Panc1 (cell line): ENCODE data around the gene DQX1. TPM values are rescaled to one million over a fixed set of nuclear protein-coding genes. Genes with fewer than 3 reads are reported as not detected.

Experiments
- ATAC-seq: fragments of 200-7000 bp; cut with Tn5 transposase; 2 replicates; pipeline ENCODE4 v1.9.1; 2020; ENCODE audit warnings: mild to moderate bottlenecking, moderate library complexity
- BruUV-seq: library from RNA; stranded (reverse); fragments of 400-500 nt; replicated peaks from 2 replicates; lab custom pipeline; 2021; lab: Mats Ljungman, UMichigan
- CTCF ChIA-PET: fragments of 300-600 bp; sonication (Branson Sonifier 250); formaldehyde crosslinking; loops from one replicate; lab custom pipeline; 2022; ENCODE audit warnings: antibody characterized with exemption; lab: Charles Lee
- POLR2A ChIA-PET: fragments of 300-600 bp; sonication (Branson Sonifier 250); formaldehyde crosslinking; loops from one replicate; lab custom pipeline; 2022; ENCODE audit warnings: antibody characterized with exemption; lab: Charles Lee
- DNase-seq: peaks from one replicate; pipeline ENCODE4 v3.0.0-alpha.2; 2010; ENCODE audit warnings: low read depth, low spot score
- H3K27ac ChIP-seq: 2 replicates; pipeline ENCODE4 v1.5.1; 2011; ENCODE audit warnings: mild to moderate bottlenecking, low read length, inconsistent platforms
- H3K27me3 ChIP-seq: fragments of 200-500 bp; sonication (Bioruptor generic); 2 replicates; pipeline ENCODE4 v1.6.0; 2014; ENCODE audit warnings: low read length, inconsistent platforms; ENCODE audit not compliant: control insufficient read depth, insufficient read depth
- H3K36me3 ChIP-seq: fragments of 200-500 bp; sonication (Bioruptor generic); 2 replicates; pipeline ENCODE4 v1.5.1; 2014; ENCODE audit warnings: inconsistent platforms, mild to moderate bottlenecking, low read length, moderate library complexity; ENCODE audit not compliant: control insufficient read depth, insufficient read depth
- H3K4me1 ChIP-seq: 2 replicates; pipeline ENCODE4 v1.5.1; 2011; ENCODE audit warnings: inconsistent platforms, mild to moderate bottlenecking, low read length, moderate library complexity; ENCODE audit not compliant: control insufficient read depth, insufficient read depth
- H3K4me3 ChIP-seq, 2 experiments: 2 replicates each; pipeline ENCODE4 v1.5.1; 2011 to 2012; ENCODE audit warnings: low read depth in 2 of 2, low read length in 2 of 2, mild to moderate bottlenecking in 2 of 2, inconsistent platforms in 1 of 2, moderate library complexity in 1 of 2
- H3K9me3 ChIP-seq: fragments of 200-500 bp; sonication (Bioruptor generic); 2 replicates; pipeline ENCODE4 v1.5.1; 2014; ENCODE audit warnings: low read depth, mild to moderate bottlenecking, inconsistent platforms, low read length, moderate library complexity; ENCODE audit not compliant: control insufficient read depth, insufficient read depth
- POLR2AphosphoS5 ChIP-seq: IDR thresholded peaks from 2 replicates; pipeline ENCODE4 v1.6.1; 2012; ENCODE audit warnings: mild to moderate bottlenecking, low read depth, low read length, moderate library complexity
- SIN3A ChIP-seq: IDR thresholded peaks from 2 replicates; pipeline ENCODE4 v1.6.1; 2012; ENCODE audit warnings: low read depth, mild to moderate bottlenecking, low read length, moderate library complexity, borderline replicate concordance; ENCODE audit not compliant: insufficient read depth
- TCF7L2 ChIP-seq: IDR thresholded peaks from 2 replicates; pipeline ENCODE4 v1.6.1; 2011; ENCODE audit warnings: mild to moderate bottlenecking, low read depth, low read length, inconsistent platforms
- in situ Hi-C: cut with HindIII; loops from 2 replicates; pipeline ENCODE4 v1.10.0; 2016; ENCODE audit warnings: low sequenced_read_pairs, low pct_unique_long_range_greater_than_20kb
- intact Hi-C: fragments of 100-400 bp; cut with micrococcal nuclease; formaldehyde crosslinking; loops from one replicate; pipeline ENCODE4 v1.10.0; 2022; ENCODE audit not compliant: unreplicated experiment
- total RNA-seq: library from RNA; stranded (reverse); gene quantifications from one replicate; pipeline ENCODE4 v1.2.1, GENCODE V29; 2021; ENCODE audit not compliant: unreplicated experiment
- TF ChIP-seq, protein P1 (sequence below), 2 experiments: IDR thresholded peaks; 2 replicates each; pipeline ENCODE4 v1.6.1; 2011 to 2012; ENCODE audit warnings: low read depth in 2 of 2, control low read depth in 1 of 2, low read length in 1 of 2, mild to moderate bottlenecking in 1 of 2, moderate library complexity in 1 of 2; ENCODE audit not compliant: insufficient read depth in 1 of 2
- TF ChIP-seq, protein P2 (sequence below): fragments of 450-650 bp; IDR thresholded peaks from 2 replicates; pipeline ENCODE4 v1.5.1; 2017; ENCODE audit warnings: mild to moderate bottlenecking

The DQX1 gene
- total RNA-seq, 1 experiment from 2014 or later = 0.41 TPM

- intact Hi-C loops (no loop called here), in situ Hi-C loops (no loop called here)
- CTCF ChIA-PET = no interaction called here
Observed at GRCh38 chr2:74489906-74490305, 36.1 kb downstream of the DQX1 start.

DNA sequence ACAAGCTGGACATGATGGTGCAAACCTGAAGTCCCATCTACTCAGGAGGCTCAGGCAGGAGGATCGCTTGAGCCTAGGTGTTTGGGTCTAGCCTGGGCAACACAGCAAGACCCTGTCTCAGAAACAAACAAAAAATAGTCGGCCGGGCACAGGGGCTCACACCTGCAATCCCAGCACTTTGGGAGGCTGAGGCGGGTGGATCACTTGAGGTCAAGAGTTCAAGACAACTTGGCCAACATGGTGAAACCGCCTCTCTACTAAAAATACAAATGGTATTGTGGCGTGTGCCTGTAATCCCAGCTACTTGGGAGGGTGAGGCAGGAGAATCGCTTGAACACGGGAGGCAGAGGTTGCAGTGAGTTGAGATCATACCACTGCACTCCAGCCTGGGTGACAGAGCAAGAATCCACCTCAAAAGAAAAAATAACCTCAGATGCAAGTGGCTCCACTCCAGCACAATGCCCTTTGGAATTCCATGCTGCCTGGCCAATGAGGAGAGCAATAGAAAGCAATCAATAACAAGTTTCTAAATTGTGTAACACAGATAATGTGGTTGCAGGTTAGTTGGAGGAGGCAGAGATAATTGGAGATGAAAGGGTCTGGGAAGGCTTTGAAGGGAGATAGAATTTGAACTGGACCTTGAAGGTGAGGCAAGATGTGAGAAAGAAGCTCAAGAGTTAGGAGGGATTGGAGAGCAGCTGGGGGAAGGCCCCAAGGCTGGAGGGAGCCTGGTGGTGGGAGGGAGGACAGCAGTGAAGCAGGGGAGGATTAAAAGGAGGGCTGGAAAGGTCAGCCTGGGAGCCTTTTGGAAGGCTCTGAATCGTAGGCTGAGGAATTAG, 37.2 kb downstream of the DQX1 start:
- H3K36me3 ChIP-seq = no peaks in the 10 kb centered on the region; the same call in none of the 2 replicates
- BruUV-seq = no TSS peak
- H3K27me3 ChIP-seq = no peaks in the 10 kb centered on the region
- intact Hi-C loops = no loop called here
- no peaks in the 10 kb centered on the region for H3K9me3 ChIP-seq
- peaks cover 4% of the 10 kb centered on the region for H3K4me1 ChIP-seq
- TF ChIP-seq TCF7L2 (no peak), SIN3A (no peak), POLR2AphosphoS5 (no peak)
- TF ChIP-seq, protein P1, sequence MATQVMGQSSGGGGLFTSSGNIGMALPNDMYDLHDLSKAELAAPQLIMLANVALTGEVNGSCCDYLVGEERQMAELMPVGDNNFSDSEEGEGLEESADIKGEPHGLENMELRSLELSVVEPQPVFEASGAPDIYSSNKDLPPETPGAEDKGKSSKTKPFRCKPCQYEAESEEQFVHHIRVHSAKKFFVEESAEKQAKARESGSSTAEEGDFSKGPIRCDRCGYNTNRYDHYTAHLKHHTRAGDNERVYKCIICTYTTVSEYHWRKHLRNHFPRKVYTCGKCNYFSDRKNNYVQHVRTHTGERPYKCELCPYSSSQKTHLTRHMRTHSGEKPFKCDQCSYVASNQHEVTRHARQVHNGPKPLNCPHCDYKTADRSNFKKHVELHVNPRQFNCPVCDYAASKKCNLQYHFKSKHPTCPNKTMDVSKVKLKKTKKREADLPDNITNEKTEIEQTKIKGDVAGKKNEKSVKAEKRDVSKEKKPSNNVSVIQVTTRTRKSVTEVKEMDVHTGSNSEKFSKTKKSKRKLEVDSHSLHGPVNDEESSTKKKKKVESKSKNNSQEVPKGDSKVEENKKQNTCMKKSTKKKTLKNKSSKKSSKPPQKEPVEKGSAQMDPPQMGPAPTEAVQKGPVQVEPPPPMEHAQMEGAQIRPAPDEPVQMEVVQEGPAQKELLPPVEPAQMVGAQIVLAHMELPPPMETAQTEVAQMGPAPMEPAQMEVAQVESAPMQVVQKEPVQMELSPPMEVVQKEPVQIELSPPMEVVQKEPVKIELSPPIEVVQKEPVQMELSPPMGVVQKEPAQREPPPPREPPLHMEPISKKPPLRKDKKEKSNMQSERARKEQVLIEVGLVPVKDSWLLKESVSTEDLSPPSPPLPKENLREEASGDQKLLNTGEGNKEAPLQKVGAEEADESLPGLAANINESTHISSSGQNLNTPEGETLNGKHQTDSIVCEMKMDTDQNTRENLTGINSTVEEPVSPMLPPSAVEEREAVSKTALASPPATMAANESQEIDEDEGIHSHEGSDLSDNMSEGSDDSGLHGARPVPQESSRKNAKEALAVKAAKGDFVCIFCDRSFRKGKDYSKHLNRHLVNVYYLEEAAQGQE (IDR thresholded peaks at IDR 0.05; ENCODE audit: insufficient read depth in 1 of 2, low read depth in 2 of 2, low read length in 1 of 2) = no peak
- TF ChIP-seq, protein P2, sequence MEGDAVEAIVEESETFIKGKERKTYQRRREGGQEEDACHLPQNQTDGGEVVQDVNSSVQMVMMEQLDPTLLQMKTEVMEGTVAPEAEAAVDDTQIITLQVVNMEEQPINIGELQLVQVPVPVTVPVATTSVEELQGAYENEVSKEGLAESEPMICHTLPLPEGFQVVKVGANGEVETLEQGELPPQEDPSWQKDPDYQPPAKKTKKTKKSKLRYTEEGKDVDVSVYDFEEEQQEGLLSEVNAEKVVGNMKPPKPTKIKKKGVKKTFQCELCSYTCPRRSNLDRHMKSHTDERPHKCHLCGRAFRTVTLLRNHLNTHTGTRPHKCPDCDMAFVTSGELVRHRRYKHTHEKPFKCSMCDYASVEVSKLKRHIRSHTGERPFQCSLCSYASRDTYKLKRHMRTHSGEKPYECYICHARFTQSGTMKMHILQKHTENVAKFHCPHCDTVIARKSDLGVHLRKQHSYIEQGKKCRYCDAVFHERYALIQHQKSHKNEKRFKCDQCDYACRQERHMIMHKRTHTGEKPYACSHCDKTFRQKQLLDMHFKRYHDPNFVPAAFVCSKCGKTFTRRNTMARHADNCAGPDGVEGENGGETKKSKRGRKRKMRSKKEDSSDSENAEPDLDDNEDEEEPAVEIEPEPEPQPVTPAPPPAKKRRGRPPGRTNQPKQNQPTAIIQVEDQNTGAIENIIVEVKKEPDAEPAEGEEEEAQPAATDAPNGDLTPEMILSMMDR = no peak
- DNase-seq (no peak), ATAC-seq (no peak)
- POLR2A ChIA-PET = interaction anchor here (0.8 kb wide), 1 partner anchor 12 kb away, joined by 3 read pairs; no protein-coding TSS in a partner anchor
- in situ Hi-C loops = no loop called here
- CTCF ChIA-PET = no interaction called here
- H3K27ac ChIP-seq = no peak overlapping the region
- no peak overlapping the region for H3K4me3 ChIP-seq

More at GRCh38 chr2:74489906-74490305, 36.1 kb downstream of the DQX1 start:
- H3K9me3 ChIP-seq = no peaks in the 10 kb centered on the region
- no peak for ATAC-seq
- no peak overlapping the region for H3K4me3 ChIP-seq
- DNase-seq = no peak
- POLR2A ChIA-PET = interaction anchor here (0.8 kb wide), 1 partner anchor 11 kb away, joined by 3 read pairs; no protein-coding TSS in a partner anchor
- BruUV-seq = no TSS peak
- H3K36me3 ChIP-seq = no peaks in the 10 kb centered on the region; the same call in none of the 2 replicates
- TF ChIP-seq, protein P2 = no peak
- TF ChIP-seq SIN3A (no peak), TCF7L2 (no peak), POLR2AphosphoS5 (no peak)
- TF ChIP-seq, protein P1 (IDR thresholded peaks at IDR 0.05; ENCODE audit: insufficient read depth in 1 of 2, low read depth in 2 of 2, low read length in 1 of 2) = no peak
- no peaks in the 10 kb centered on the region for H3K4me1 ChIP-seq
- H3K27me3 ChIP-seq = no peaks in the 10 kb centered on the region
- H3K27ac ChIP-seq = no peak overlapping the region
